ENCODE measurements around the gene WDFY4. TPM values are rescaled to one million over a fixed set of nuclear protein-coding genes. Genes with fewer than 3 reads are reported as not detected.

Gene WDFY4
- total and polyA plus RNA-seq, 2 experiments from 2014 or later = 0.14 TPM; not detected in 1

DNA sequence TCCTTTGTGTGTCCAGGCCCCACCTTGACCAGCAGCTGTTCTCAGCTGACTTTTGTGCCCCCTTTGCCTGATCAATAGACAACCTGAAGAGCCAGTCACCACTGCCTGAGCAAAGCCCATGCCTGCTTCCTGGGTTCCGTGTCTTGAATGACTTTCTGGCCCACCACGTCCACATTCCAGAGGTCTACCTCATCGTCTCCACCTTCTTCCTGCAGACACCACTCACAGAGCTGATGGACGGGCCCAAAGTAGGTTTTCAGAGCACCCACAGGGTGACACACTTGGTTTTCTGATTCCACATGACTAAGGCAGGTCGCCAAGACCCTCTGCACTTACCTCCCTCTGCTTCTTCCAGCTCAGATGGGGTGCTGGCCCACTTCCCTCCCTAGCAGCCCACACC lies 126.8 kb downstream of the WDFY4 start:
- no peaks in the 10 kb centered on the region for H4K20me1 ChIP-seq (replicated peaks; ENCODE audit: insufficient read depth)
- no peak overlapping the region for H3K4me2 ChIP-seq
- H3K27ac ChIP-seq (ENCODE audit: low read depth) = no peak overlapping the region
- H3K36me3 Mint-ChIP-seq (ENCODE audit: low read depth) = no peaks in the 10 kb centered on the region; the same call in 2 of the 3 replicates
- no peaks in the 10 kb centered on the region for H3F3A ChIP-seq (replicated peaks; ENCODE audit: low read depth)
- H3K36me3 ChIP-seq (ENCODE audit: insufficient read depth) = no peaks in the 10 kb centered on the region
- H3K27me3 Mint-ChIP-seq (ENCODE audit: insufficient read depth, low read depth, poor library complexity) = peaks cover 15% of the 10 kb centered on the region
- H3K4me1 Mint-ChIP-seq = peaks cover 7% of the 10 kb centered on the region
- DNase-seq (ENCODE audit: low spot score) (no peak), ATAC-seq (no peak)
- H3K9me2 ChIP-seq (ENCODE audit: insufficient read depth) = peaks cover 8% of the 10 kb centered on the region; the same call in 1 of the 2 replicates
- H3K4me3 ChIP-seq = no peak overlapping the region
- no peak overlapping the region for H2AFZ ChIP-seq
- H3K27me3 ChIP-seq (ENCODE audit: insufficient read depth) = peaks cover 42% of the 10 kb centered on the region
- TF ChIP-seq, protein P1, sequence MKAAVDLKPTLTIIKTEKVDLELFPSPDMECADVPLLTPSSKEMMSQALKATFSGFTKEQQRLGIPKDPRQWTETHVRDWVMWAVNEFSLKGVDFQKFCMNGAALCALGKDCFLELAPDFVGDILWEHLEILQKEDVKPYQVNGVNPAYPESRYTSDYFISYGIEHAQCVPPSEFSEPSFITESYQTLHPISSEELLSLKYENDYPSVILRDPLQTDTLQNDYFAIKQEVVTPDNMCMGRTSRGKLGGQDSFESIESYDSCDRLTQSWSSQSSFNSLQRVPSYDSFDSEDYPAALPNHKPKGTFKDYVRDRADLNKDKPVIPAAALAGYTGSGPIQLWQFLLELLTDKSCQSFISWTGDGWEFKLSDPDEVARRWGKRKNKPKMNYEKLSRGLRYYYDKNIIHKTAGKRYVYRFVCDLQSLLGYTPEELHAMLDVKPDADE (IDR thresholded peaks at IDR 0.05) = no peak
- TF ChIP-seq CREB1 (CRISPR knock-in tag; IDR thresholded peaks at IDR 0.05; ENCODE audit: low read depth) (no peak), ZNF114 (CRISPR knock-in tag; IDR thresholded peaks at IDR 0.05) (no peak), EZH2phosphoT487 (IDR thresholded peaks at IDR 0.05; ENCODE audit: unreplicated experiment) (no peak), CTCF (conservative IDR thresholded peaks at IDR 0.05; ENCODE audit: low read depth in 2 of 2) (no peak), EZH2 (IDR thresholded peaks at IDR 0.05; ENCODE audit: low read depth, unreplicated experiment) (no peak), NANOG (IDR thresholded peaks at IDR 0.05; ENCODE audit: borderline replicate concordance) (no peak), STAT1 (IDR thresholded peaks at IDR 0.05; ENCODE audit: unreplicated experiment) (no peak), JUNB (IDR thresholded peaks at IDR 0.05; ENCODE audit: unreplicated experiment) (no peak), ZNF331 (CRISPR knock-in tag; IDR thresholded peaks at IDR 0.05; ENCODE audit: low read depth) (no peak), POLR2AphosphoS5 (IDR thresholded peaks at IDR 0.05; ENCODE audit: low read depth) (no peak)
- TF ChIP-seq, protein P2, sequence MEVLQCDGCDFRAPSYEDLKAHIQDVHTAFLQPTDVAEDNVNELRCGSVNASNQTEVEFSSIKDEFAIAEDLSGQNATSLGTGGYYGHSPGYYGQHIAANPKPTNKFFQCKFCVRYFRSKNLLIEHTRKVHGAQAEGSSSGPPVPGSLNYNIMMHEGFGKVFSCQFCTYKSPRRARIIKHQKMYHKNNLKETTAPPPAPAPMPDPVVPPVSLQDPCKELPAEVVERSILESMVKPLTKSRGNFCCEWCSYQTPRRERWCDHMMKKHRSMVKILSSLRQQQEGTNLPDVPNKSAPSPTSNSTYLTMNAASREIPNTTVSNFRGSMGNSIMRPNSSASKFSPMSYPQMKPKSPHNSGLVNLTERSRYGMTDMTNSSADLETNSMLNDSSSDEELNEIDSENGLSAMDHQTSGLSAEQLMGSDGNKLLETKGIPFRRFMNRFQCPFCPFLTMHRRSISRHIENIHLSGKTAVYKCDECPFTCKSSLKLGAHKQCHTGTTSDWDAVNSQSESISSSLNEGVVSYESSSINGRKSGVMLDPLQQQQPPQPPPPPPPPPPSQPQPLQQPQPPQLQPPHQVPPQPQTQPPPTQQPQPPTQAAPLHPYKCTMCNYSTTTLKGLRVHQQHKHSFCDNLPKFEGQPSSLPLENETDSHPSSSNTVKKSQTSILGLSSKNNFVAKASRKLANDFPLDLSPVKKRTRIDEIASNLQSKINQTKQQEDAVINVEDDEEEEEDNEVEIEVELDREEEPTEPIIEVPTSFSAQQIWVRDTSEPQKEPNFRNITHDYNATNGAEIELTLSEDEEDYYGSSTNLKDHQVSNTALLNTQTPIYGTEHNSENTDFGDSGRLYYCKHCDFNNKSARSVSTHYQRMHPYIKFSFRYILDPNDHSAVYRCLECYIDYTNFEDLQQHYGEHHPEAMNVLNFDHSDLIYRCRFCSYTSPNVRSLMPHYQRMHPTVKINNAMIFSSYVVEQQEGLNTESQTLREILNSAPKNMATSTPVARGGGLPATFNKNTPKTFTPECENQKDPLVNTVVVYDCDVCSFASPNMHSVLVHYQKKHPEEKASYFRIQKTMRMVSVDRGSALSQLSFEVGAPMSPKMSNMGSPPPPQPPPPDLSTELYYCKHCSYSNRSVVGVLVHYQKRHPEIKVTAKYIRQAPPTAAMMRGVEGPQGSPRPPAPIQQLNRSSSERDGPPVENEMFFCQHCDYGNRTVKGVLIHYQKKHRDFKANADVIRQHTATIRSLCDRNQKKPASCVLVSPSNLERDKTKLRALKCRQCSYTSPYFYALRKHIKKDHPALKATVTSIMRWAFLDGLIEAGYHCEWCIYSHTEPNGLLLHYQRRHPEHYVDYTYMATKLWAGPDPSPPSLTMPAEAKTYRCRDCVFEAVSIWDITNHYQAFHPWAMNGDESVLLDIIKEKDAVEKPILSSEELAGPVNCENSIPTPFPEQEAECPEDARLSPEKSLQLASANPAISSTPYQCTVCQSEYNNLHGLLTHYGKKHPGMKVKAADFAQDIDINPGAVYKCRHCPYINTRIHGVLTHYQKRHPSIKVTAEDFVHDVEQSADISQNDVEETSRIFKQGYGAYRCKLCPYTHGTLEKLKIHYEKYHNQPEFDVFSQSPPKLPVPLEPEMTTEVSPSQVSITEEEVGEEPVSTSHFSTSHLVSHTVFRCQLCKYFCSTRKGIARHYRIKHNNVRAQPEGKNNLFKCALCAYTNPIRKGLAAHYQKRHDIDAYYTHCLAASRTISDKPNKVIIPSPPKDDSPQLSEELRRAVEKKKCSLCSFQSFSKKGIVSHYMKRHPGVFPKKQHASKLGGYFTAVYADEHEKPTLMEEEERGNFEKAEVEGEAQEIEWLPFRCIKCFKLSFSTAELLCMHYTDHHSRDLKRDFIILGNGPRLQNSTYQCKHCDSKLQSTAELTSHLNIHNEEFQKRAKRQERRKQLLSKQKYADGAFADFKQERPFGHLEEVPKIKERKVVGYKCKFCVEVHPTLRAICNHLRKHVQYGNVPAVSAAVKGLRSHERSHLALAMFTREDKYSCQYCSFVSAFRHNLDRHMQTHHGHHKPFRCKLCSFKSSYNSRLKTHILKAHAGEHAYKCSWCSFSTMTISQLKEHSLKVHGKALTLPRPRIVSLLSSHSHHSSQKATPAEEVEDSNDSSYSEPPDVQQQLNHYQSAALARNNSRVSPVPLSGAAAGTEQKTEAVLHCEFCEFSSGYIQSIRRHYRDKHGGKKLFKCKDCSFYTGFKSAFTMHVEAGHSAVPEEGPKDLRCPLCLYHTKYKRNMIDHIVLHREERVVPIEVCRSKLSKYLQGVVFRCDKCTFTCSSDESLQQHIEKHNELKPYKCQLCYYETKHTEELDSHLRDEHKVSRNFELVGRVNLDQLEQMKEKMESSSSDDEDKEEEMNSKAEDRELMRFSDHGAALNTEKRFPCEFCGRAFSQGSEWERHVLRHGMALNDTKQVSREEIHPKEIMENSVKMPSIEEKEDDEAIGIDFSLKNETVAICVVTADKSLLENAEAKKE (CRISPR knock-in tag; IDR thresholded peaks at IDR 0.05) = no peak
- TF ChIP-seq, protein P3, sequence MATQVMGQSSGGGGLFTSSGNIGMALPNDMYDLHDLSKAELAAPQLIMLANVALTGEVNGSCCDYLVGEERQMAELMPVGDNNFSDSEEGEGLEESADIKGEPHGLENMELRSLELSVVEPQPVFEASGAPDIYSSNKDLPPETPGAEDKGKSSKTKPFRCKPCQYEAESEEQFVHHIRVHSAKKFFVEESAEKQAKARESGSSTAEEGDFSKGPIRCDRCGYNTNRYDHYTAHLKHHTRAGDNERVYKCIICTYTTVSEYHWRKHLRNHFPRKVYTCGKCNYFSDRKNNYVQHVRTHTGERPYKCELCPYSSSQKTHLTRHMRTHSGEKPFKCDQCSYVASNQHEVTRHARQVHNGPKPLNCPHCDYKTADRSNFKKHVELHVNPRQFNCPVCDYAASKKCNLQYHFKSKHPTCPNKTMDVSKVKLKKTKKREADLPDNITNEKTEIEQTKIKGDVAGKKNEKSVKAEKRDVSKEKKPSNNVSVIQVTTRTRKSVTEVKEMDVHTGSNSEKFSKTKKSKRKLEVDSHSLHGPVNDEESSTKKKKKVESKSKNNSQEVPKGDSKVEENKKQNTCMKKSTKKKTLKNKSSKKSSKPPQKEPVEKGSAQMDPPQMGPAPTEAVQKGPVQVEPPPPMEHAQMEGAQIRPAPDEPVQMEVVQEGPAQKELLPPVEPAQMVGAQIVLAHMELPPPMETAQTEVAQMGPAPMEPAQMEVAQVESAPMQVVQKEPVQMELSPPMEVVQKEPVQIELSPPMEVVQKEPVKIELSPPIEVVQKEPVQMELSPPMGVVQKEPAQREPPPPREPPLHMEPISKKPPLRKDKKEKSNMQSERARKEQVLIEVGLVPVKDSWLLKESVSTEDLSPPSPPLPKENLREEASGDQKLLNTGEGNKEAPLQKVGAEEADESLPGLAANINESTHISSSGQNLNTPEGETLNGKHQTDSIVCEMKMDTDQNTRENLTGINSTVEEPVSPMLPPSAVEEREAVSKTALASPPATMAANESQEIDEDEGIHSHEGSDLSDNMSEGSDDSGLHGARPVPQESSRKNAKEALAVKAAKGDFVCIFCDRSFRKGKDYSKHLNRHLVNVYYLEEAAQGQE (IDR thresholded peaks at IDR 0.05; ENCODE audit: unreplicated experiment) = no peak
- no peaks in the 10 kb centered on the region for H3K4me1 ChIP-seq (ENCODE audit: insufficient read depth)
- no peak overlapping the region for H3K4me3 Mint-ChIP-seq
- peaks cover 3% of the 10 kb centered on the region; the same call in 2 of the 3 replicates for H3K9me3 Mint-ChIP-seq
- no peaks in the 10 kb centered on the region for H3K79me2 ChIP-seq (replicated peaks; ENCODE audit: insufficient read depth)
- no peak overlapping the region for H3K27ac Mint-ChIP-seq
